ENCODE measurements around the gene ISG20.

DNA sequence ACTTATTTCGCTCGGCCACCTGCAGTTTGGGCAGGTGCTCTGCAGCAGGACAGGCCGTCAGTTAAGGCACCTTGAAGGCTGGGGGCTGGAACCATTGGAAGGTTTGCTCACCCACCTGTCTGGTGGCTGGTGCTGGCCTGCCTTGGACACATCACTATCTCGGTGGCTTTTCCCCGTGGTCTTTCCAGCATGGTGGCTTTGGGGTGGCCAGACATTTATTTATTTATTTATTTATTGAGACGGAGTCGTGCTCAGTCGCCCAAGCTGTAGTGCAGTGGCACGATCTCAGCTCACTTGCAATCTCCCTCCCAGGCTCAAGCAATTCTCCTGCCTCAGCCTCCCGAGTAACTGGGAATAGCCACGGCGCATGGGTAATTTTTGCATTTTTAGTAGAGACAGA lies 11.7 kb downstream of the ISG20 start:
- TF ChIP-seq, protein P1, sequence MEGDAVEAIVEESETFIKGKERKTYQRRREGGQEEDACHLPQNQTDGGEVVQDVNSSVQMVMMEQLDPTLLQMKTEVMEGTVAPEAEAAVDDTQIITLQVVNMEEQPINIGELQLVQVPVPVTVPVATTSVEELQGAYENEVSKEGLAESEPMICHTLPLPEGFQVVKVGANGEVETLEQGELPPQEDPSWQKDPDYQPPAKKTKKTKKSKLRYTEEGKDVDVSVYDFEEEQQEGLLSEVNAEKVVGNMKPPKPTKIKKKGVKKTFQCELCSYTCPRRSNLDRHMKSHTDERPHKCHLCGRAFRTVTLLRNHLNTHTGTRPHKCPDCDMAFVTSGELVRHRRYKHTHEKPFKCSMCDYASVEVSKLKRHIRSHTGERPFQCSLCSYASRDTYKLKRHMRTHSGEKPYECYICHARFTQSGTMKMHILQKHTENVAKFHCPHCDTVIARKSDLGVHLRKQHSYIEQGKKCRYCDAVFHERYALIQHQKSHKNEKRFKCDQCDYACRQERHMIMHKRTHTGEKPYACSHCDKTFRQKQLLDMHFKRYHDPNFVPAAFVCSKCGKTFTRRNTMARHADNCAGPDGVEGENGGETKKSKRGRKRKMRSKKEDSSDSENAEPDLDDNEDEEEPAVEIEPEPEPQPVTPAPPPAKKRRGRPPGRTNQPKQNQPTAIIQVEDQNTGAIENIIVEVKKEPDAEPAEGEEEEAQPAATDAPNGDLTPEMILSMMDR (IDR thresholded peaks at IDR 0.05): no peak
- TF ChIP-seq POLR2AphosphoS5 (IDR thresholded peaks at IDR 0.05; ENCODE audit: low read depth, low read length): no peak
- TF ChIP-seq, protein P2, sequence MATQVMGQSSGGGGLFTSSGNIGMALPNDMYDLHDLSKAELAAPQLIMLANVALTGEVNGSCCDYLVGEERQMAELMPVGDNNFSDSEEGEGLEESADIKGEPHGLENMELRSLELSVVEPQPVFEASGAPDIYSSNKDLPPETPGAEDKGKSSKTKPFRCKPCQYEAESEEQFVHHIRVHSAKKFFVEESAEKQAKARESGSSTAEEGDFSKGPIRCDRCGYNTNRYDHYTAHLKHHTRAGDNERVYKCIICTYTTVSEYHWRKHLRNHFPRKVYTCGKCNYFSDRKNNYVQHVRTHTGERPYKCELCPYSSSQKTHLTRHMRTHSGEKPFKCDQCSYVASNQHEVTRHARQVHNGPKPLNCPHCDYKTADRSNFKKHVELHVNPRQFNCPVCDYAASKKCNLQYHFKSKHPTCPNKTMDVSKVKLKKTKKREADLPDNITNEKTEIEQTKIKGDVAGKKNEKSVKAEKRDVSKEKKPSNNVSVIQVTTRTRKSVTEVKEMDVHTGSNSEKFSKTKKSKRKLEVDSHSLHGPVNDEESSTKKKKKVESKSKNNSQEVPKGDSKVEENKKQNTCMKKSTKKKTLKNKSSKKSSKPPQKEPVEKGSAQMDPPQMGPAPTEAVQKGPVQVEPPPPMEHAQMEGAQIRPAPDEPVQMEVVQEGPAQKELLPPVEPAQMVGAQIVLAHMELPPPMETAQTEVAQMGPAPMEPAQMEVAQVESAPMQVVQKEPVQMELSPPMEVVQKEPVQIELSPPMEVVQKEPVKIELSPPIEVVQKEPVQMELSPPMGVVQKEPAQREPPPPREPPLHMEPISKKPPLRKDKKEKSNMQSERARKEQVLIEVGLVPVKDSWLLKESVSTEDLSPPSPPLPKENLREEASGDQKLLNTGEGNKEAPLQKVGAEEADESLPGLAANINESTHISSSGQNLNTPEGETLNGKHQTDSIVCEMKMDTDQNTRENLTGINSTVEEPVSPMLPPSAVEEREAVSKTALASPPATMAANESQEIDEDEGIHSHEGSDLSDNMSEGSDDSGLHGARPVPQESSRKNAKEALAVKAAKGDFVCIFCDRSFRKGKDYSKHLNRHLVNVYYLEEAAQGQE (IDR thresholded peaks at IDR 0.05; ENCODE audit: insufficient read depth in 1 of 2, low read depth in 2 of 2, low read length in 1 of 2): no peak
